Fibroblast of peridontal ligament (primary cell): ENCODE data around the gene ARL8B.
A peak's percentile ranks its signal among the peaks of the same experiment; 100 is the strongest.

Source experiments
- DNase-seq: peaks from one replicate; pipeline ENCODE4 v3.0.0-alpha.2; 2010; ENCODE audit errors: extremely low read depth

The ARL8B gene

DNA sequence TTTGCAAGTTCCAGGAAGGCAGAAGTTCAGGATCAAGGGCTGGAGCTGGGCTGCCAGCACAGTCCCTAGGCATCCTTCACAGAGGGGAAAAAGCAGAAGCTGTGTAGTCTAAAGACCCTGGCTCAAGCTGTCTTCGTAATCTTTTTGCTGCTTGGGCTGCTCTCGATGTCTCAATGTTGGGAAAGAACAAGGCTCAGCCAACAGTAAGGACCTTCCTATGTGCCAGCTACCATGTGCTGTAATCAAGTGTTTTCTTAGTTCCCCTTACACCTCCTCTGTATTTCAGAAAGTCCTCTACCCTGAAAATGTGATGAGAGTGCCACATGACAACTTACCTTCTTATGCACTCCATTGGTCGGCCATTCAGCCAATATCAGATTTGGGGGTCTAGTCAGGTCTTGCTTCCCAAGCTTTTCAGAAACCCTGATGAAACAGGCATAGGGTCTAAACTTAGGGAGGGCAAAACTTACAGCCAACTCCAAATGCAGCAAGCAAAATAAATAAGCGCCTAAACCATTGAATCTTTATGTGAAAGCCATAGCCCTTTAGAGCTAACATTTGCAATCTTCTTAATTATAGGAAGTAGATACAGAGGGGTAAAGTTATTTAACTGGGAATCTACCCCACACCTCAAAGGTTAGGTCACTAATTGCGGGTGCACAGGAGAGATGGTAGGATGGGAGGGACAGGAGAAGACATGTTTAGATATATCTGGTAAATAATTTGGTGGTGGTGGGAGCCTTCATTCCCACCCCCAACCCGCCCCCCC, 64.2 kb downstream of the ARL8B start:
- no peak for DNase-seq

DNA sequence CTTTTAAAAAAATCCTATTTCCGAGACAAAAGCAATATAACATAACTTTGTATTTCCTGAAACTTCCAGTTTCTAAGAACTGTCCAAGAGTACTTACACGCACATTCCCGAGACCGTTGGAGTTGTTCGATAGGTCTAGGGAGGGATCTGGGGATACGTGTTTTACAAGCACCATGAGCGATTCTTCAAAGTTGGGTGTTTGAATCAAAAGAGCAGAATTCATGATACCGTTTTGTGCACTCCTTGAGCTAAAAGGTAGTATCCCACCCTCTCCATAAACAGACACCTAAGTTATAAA, 64.7 kb downstream of the ARL8B start:
- peak; percentile 55 for DNase-seq

DNA sequence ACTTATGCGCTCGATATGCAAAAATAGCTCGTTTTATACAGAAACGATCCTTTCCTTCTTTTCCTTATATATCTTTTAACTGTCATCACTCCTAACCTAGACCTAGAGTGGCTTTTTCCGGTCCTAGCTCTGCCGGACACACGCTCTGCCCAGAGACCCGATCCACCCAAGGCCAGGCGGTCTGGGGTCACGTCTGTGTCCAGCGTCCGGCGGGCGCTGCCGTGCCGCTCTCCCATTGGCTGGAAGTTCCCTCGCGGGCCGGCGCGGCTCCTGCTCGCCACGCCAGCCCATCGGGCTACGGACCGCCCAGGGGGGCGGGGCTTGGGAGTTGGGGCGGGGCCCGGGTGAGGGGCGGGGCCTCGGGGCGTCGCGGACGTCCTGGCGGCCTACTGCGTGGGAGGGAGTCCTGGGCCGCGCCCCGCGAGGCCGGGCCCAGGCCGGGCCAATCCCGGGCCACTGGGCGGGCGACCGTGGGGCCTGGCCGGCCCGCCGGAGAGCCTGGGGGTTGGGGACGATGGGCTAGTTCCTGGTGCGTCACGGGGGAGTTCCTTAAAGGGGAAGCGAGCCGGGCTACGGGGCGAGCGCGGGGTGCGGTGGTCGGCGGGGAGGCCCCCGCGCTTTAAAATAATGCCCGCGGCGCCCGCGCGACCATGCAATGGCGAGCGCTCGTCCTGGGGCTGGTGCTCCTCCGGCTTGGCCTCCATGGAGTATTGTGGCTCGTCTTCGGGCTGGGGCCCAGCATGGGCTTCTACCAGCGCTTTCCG, 65.2 kb downstream of the ARL8B start, which contains the start of gene EDEM1:
TSS of gene EDEM1 (plus strand) at position 552 of the 764 bp plus-strand sequence. CDS start at position 651, 99 bp downstream.
- peak; percentile 89 for DNase-seq

DNA sequence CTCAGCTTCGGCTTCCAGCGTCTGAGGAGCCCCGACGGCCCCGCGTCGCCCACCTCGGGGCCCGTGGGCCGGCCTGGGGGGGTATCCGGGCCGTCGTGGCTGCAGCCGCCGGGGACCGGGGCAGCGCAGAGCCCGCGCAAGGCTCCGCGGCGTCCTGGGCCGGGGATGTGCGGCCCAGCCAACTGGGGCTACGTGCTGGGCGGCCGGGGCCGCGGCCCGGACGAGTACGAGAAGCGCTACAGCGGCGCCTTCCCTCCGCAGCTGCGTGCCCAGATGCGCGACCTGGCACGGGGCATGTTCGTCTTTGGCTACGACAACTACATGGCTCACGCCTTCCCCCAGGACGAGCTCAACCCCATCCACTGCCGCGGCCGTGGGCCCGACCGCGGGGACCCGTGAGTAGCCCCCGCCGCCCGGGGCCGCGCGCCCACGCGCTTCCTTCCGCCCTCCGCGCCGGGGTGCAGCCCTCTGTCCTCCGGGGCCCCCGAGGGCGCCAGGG, 65.9 kb downstream of the ARL8B start:
- DNase-seq: no peak

DNA sequence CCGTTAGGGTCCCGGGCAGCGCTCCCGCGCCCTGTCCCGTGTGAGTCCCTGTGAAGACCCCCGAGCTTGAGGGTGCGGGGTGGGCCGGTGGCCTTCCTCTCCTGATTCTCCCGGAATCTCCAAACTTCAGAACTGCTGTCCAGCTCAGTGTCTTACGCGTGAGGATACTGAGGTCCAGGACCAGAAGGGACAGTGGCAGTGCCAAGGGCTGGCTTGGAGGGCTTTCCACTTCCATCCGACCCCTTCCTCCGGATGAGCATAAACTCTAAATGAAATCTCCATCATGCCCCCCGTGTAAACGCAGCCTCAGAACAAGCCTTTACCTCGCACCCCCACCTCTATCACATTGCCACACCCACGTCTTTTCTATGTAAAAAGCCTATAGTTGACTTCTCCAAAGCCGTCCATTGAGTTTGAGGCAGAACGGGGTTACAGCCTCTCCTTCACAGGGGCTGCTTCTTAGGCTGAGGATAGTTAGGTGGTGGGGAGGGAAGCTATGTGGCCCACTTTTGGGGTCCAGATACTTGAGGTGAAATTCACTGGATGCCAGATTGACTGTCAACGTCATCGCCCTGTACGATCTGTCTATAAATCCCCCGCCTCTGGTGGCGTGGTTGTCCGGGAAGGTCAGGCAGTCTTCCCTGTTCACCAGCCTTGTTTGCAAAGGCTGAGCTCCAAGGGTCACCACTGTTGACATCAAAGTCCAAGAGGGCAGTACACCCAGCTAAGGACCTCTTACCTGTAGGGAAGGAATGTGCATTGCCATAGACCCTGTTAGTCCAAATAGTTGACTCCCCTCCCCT, 66.5 kb downstream of the ARL8B start:
- DNase-seq: peak; percentile 37

DNA sequence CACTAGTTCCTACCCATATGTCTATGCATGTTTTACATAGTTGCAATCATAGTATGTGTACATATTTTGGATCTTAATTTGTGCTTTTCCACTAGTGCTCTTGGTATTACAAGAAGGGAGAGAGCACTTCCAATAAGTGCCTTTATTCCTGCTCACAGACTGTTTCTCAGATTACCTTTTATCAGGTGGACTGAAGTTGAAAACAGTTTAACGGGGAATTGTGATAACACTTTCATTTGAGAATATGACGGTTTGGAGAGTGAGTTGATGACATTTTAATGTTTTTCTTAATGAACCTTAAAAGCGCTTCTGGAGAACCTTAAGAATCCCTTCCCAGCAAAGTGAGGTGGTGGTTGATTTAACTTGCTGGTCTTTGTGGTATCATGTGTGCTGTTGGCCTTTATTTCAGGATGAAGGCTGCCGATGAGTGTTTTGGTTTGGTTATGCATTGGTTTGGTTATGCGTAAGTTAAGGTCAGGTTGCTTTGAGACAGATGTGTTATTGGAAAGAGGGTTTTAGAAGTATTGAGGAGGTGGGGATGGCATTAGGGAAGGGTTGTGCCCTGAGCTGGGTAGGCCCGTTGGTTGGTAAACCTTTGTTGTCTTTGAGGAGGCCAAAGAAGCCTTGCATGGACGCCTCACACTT, 68.2 kb downstream of the ARL8B start:
- DNase-seq: no peak

DNA sequence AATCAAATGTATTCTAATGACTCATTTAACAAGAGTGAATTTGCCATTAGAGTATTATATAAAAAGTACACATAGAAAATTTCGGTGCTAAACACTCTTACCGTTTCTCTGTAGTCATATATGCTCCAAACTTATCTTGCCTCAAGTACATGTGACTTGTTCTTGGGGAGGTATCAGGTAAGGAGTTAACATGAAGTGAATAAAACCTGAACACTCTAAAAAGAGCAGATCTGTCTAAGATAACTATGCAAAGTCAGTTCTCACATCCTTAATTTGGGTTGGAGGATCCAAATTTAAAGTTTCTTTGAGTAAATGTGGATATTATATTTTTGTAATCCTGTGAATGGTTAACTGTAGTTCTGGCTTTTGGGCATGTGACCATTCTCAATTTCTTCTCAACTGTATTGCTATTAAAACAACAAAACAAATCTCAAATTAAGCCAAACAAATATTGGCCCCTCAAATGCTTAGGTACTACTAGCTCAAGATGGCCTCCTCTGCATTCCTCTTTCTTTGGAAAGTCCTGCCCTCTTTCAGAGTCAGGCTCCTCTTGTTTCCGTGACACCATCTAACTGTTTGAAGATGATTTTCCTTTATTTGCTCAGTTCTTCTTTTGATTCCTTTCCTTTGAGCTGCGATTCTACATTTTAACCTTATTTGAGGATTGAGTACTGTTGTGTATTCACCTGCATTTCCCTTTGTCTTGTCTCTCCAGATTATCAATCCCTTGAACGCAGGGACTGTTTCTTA, 69.6 kb downstream of the ARL8B start:
- no peak for DNase-seq

DNA sequence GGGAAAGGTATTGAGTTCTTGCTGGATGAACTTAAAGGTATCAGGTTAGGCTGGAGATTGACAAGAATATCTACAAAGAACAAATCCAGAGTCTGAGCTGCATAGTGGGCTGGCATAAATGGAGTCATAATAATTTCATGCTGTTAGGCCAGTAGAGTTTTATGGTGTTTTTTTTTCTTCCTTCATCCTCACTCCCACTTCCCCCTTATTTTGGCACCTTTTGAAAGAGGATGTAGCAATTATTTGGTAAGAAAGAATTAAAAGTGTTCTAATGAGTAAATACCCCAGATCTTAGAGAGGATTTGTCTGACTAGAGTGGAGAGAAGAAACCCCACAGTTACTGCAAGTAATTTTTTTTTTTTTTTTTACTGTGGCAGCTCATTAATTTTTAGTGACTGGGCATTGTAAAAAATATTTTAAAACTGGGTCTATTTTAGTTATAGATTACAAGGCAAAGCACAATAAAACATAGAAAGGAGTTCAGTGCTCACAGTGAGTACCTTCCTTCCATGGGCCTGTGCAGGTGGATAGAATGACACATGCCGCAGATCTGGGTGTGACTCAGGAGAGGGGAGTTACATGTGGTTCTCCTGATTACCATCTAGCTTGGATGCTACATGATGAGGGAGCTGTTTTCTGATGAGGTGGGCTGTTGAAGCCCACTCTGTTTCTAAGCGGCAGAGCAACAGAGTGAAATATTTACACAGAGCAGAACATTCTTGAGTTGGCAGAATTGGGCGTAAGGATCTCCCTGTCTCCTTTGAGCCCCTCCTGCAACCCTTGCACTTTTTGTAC, 70.7 kb downstream of the ARL8B start:
- no peak for DNase-seq

DNA sequence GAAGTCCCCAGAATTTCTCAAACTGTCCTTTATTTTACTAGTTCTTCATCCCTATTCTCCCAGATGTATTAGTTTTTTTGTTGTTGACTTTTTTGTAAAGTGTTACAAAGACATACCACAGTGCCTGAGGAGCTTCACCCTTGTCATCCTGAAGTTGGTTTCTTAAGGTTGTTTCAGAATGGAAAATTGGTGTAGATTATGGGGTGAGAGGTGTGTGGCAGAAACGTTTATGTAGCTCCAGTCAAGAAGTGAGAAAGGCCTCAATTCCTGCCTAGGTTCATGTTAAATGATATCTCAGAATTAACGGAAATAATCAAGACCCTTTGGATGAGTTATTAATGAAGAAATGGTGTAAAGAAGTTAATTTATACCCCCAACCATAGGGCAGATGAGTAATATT, 72.2 kb downstream of the ARL8B start:
- DNase-seq: no peak

DNA sequence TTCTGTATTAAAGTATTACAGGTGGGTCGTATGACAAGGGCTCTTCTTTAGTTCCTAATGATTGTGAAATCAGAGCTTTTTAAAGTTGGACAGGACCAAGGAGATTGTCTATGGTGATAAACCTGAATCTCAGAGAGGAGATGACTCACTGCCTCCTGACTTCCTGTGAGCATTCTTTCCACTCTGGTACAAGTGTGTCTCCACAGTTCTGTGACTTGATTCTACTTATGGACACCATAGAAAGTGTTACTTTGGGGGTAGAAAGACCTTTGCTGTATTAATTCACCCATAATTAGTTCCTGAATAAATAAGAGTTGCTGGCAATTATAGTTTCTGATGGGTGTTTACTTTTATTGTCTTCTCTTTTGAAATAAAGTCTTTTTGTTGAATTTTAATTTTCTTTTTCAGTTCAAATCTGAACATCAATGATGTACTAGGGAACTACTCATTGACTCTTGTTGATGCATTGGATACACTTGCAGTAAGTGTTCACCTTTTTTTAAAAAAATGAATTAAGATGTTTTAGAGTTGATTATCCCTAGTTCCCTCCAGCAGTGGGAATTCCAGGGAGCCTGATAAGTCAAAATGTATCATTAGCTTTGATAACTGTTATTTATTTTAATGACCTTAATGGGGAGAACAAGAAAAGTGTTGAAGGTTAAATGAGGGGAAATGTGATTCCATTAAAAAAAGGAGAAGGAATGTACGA, 72.9 kb downstream of the ARL8B start:
- peak; percentile 51 for DNase-seq

DNA sequence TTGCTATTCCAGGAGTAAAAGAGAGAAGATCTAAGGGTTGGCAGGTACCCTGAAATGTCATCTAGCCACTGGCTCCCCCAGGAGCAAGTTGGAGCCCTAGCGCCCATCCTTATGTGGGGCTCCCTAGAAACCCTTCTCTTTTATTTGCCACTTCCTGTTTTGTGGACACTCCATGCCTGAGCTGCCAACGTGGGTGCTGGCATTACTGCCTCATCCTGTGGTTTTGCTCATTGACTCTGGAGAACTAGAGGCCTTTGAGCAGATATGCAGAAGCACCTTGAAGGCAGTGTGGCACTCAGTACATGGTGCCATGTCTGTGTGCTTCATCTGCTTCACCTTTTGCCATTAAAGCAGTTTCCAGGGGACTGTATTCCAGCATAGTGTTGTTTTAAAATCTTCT, 73.5 kb downstream of the ARL8B start:
- DNase-seq: no peak

DNA sequence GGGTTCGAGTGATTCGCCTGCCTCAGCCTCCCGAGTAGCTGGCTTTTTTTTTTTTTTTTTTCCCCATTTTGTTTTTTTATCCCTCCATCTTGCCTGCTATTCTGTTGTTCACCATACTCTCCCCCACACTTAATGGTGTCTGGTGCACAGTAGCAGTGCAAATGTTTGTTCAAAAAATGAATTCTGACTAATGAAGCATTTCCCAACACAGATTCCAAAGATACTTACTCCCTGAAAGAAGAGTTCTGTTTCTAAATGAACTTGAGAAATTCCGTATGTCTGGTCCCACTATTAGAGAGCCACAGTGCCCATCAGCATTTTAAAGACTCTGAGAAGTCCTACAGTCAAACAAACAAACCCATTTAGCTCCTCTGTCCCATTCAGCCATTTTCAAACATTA, 74.9 kb downstream of the ARL8B start:
- DNase-seq: peak; percentile 47

DNA sequence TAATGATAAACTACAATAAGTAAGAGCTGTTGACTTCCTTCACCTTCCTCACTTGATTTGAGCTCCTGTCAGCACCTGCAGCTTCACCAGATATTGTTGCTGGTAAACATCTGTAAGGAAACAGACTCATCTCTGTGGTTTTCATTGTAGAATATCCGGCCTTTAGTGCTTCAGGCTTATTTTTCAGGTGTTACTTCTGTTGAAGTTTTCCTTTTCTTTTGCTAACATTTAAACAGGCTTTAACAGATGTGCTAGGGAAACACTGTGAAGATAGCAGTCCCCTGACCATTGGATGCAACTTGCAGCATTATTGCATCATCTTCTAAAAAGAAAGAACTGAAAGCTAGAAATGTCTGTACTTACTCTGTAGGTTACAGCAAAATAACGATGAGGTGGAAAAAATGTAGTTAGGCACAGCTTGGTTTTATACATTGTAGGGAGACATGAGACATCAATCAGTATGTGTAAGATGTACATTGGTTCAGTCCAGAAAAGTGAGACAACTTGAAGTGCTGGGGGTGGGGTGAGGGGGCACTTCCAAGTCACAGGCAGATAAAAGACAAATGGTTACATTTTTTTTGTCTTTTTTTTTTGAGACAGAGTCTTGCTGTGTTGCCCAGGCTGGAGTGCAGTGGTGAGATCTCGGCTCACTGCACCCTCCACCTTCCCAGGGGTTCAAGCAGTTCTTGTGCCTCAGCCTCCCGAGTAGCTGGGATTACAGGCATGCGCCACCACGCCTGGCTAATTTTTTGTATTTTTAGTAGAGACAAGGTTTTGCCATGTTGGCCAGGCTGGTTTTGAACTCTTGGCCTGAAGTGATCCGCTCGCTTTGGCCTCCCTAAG, 75.6 kb downstream of the ARL8B start:
- peak; percentile 79 for DNase-seq

DNA sequence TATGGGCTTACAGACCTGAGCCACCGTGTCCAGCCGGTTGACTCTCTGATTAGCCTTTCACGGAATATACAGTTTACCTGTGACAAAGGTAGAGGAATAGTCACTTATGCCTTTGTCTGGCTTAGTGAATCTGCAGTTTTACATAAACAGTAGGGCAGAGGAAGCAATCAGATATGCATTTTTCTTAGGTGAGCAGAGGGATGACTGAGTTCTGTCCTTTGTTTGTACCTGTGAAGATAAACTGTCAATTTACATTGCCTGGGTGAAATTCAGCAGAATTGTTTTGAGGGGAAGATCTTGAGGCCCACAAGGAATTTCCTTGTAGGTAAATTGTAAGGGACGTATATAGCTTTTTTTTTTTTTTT, 76.2 kb downstream of the ARL8B start:
- DNase-seq: no peak

DNA sequence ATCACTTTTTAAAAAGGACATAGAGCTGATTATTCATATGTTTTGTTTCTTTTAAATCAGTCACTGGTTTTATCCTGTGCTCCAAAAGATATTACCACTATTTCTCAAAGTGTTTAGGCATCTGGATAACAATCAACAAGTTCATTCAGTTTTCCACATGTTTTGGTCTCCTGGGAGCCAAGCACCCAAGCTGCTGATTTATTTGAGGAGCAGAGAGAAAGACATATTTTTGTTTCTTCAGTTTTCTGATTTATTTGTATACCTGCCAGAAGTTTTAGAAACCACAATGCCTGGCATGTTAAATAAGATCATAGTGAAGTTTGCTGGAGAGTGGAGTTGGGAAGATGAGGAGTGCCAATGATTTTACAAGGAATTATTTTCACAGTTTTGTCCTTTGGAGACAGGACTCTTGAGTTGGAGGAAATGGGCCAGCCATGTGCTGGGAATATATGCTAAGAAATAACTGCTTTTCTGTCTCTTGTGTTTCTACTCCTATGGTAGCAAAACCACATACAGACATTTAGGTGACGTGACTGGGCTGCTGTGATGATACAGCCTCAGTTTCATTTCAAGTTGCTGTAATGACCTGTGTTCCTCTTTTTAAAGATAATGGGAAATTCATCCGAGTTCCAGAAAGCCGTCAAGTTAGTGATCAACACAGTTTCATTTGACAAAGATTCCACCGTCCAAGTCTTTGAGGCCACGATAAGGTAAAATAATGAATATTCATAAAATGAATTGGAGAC, 77.1 kb downstream of the ARL8B start:
- DNase-seq: no peak

DNA sequence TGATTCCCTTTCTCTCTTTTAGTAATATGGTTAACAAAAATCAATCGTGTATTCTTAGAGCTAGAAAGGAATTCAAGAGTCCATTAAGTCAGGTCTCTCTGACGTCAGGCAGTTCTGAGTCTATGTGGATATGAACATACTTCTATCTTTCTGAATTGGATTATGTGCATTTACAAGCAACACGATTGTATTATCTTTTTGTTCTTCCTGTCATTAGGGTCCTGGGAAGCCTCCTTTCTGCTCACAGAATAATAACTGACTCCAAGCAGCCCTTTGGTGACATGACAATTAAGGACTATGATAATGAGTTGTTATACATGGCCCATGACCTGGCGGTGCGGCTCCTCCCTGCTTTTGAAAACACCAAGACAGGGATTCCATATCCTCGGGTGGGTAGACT, 79.4 kb downstream of the ARL8B start:
- no peak for DNase-seq

DNA sequence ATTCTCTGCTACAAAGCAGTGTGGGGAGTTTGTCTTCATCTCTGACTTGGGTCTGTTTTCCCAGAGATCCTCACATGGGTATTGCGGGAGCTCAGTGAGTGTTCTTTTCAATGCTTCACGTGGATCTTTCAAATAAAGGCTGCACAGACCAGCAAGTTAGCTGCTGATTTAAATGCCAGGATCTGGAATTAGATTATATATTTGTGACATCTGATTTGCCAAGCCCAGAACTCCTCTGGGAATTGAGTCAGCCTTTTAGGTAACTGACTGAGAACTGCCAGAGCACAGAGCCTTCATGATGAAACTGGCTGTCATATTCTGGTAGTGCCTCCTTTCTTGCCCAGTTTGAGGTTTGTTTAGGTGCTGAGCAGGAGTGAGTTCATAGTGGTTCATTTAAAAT, 80.1 kb downstream of the ARL8B start:
- DNase-seq: peak; percentile 92
